ENCODE data around the gene MZT2B.
"Not testable (repeated sequence)": the region's sequence is repeated elsewhere in the genome, so short reads cannot be mapped to it uniquely, and the experiment has no call there.

MZT2B gene

GRCh38 chr2:130152816-130153595, 29.1 kb upstream of the MZT2B start:
- no peak for DNase-seq

DNA sequence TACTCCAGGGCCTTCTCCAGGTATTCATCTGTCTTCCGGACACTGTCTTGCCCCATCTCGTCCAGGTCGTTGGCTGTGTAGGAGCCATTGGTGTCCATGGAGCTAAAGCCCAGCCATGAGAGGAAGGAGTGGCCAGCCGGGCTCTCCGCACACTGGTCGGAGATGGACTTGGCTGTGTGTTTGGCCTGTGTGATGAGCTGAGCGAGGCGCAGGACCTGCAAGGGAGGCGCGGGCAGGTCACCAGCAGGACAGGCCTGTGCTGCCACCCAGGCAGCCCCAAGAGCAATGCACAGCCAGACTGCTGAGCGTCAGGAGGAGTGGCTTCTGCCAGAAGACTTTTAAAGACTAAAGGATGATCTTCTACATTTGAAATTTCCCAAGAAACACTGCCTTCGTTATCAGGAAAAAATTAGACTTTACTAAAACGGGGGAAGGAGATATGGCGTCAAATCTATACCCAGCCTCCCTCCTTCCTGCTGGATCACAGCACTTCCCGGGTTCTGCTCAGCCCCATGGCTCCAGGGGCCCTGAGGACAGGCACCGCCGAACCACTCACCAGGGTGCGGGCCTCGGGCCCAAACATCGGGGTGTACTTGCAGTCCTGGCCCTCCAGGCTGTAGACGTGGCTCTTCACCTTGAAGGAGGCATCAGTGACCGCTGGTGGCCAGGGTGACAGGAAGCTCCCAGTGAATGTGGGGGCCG, 28.2 kb upstream of the MZT2B start:
- DNase-seq: not testable (repeated sequence)

GRCh38 chr2:130154423-130154770, 27.7 kb upstream of the MZT2B start:
- DNase-seq: not testable (repeated sequence)

DNA sequence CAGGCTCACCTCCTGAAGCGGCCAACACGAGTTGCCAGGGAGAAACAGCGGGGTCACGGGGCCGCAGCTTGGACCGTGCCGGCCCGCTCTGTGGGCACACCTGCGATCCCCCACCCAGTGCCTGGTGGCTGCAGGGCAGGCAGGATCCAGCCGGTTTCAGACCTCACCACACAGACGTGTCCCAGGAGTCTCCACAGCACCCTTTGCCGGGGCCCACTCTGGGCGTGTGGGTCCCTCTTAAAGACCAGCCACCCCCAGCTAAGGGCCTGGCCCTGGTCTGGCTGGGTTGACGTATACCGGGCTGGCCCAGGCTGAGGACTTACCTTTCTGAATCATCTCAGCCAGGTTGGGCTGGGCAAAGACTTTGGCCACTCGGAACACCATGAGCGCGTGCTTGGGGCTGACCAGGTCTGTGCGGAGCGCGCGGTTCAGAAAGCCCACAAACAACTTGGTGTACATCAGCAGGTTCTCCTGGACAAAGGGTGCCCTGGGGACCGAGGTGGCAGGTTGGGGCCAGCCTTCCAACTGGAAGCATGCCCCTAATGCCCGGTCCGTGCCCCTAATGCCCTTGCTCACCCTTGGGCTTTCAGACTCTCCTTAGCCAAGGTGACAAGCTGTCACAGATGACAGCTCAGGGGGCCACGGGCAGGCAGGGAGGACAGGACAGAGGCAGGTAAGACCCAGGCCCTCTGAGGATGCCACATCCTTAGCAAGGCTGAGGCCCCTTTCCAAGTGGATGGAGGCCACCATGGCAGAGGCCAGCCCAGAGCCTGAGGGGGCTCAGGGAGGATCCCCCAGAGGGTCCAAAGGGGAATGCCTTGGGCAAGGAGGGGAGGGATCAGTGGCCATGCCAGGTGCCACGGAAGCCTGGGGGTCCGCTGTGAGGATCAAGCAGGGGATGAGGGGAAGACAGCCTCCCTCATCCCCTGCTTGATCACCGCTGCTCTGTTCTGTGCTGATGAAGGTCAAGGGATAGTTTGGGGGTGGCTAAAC, 27.0 kb upstream of the MZT2B start:
- no peak for DNase-seq

- DNase-seq: not testable (repeated sequence)
Measured at GRCh38 chr2:130155956-130156623, 26.0 kb upstream of the MZT2B start.

- DNase-seq: no peak
Measured at GRCh38 chr2:130156624-130157004, 25.4 kb upstream of the MZT2B start.

DNA sequence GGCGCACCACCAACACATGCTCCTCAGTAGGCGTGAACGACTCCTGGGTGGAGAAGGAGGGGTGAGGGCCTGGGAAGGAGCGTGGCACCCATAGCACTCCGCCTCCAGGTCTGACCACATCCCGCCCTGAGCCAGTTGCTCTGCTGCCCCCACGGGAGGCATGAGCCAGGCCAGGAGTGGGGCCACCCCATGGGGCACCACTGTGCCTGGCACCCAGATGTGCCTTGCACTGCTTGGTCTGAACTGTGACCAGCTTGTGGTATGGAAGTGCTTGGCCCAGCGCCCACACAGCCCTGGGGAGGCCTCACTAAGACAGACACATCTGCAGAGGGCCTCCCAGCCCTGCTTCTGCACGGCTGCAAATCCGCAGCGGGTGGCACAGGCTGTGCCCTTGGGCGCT, 24.7 kb upstream of the MZT2B start:
- DNase-seq: not testable (repeated sequence)

DNA sequence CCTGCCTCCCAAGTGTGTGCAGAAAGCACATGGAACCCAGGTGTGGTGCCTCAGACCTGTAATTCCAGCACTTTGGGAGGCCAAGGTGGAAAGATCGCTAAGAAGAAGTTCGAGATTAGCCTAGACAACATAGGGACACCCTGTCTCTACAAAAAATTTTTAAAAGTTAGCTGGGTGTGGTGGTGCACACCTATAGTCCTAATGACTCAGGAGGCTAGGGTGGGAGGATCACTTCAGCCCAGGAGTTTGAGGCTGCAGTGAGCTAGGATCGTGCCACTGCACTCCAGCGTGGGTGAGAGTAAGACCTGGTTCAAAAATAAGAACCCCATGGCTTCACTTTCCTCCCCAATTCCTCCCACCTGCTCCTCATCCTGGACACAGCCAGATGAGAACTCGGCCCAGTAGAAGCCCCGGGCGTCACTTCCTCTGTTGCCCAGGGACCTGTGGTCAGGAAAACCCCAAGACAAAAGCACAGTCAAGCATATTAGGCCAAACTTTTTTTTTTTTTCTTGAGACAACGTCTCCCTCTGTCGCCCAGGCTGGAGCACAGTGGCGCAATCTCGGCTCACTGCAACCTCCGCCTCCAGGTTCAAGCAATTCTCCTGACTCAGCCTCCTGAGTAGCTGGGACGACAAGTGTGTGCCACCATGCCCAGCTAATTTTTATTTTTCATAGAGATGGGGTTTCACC, 24.1 kb upstream of the MZT2B start:
- not testable (repeated sequence) for DNase-seq

DNA sequence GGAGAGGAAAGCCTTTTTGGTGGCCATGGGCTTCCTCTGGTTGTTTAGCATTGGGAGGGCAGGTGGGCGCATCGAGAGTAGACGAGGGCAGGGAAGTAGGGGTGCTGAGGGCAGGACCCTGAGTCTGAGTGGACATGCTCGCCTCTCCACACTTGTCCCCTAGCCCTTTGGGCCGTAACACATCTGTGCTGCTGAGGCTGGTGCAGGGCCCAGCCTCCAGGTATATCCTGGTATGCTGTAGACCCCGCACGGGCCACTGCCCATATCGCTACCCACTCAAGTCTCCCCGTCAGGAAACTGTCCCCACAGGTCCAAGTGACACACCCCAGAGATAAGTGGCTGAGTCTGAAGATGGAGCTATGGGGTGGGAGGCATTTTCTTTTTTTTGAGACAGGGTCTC, 23.4 kb upstream of the MZT2B start:
- DNase-seq: no peak

GRCh38 chr2:130159376-130159775, 22.7 kb upstream of the MZT2B start:
- DNase-seq: not testable (repeated sequence)

- DNase-seq: no peak
Measured at GRCh38 chr2:130160131-130160530, 21.9 kb upstream of the MZT2B start.

- DNase-seq: not testable (repeated sequence)
Measured at GRCh38 chr2:130160838-130161705, 21.0 kb upstream of the MZT2B start.

GRCh38 chr2:130162486-130162885, 19.6 kb upstream of the MZT2B start:
- not testable (repeated sequence) for DNase-seq

DNA sequence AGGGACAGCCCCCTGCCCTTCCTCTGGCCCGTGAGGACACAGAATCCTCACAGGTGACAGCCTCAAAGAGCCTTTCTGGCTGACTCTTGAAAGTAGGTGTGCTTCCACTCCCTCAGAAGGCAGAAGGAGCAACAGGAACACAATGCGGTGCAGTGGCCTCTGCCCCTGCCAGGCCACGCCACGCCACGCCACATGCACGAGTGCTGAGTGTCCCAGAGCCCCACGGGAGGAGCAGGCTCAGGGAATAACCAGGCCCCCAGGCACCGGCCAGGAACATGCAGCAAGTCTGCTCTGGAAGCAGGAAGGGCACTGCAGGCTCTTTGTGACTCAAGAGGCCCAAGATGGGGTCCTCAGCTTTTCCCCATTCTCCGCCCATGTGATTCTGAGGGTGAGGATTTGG, 19.1 kb upstream of the MZT2B start:
- no peak for DNase-seq

GRCh38 chr2:130165293-130166016, 16.6 kb upstream of the MZT2B start:
- no peak for DNase-seq

- DNase-seq: not testable (repeated sequence)
Measured at GRCh38 chr2:130166611-130167010, 15.5 kb upstream of the MZT2B start.

DNA sequence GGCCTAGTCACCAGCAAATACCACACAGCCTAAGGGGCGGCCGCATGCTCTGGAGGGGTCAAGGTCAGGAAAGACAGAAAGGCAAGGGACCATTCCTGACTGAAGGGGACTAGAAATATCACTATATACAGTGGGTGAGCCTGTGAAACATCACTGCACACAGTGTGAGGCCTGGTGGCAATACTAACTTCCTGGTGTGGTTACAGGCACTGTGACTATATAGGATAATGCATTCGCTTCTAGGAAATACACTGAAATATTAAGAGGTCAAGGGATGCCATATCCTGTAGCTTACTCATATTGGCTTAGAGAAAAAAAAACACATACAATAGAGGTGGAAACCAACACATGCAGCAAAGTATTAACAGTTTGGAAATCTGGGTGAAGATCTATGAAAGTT, 12.9 kb upstream of the MZT2B start:
- not testable (repeated sequence) for DNase-seq

GRCh38 chr2:130169896-130170295, 12.2 kb upstream of the MZT2B start:
- DNase-seq: no peak

- not testable (repeated sequence) for DNase-seq
Measured at GRCh38 chr2:130174866-130175265, 7.2 kb upstream of the MZT2B start.

All from NCI-H226 (cell line).